ENCODE measurements around the gene WFIKKN2. TPM values are rescaled to one million over a fixed set of nuclear protein-coding genes. Genes with fewer than 3 reads are reported as not detected.

Gene WFIKKN2
- total and polyA plus RNA-seq, 2 of the 13 experiments (the other 11 are each of a cell fraction or from before 2014, with no cell fraction given) = not detected

GRCh38 chr17:50855708-50856330, 20.4 kb downstream of the WFIKKN2 start (continued):
- TF ChIP-seq BCL6 (CRISPR knock-in tag; IDR thresholded peaks at IDR 0.05) (peak; percentile 46; the same call in 1 of the 2 replicates), CHCHD3 (CRISPR knock-in tag; IDR thresholded peaks at IDR 0.05) (no peak), PHF5A (CRISPR knock-in tag; IDR thresholded peaks at IDR 0.05; ENCODE audit: low read depth, unreplicated experiment) (no peak), SAP130 (CRISPR knock-in tag; IDR thresholded peaks at IDR 0.05; ENCODE audit: low read depth) (peak; percentile 88), ELF3 (CRISPR knock-in tag; IDR thresholded peaks at IDR 0.05) (peak; percentile 68), CENPX (CRISPR knock-in tag; IDR thresholded peaks at IDR 0.05) (no peak), HOXD1 (CRISPR knock-in tag; IDR thresholded peaks at IDR 0.05) (no peak), ZNF598 (CRISPR knock-in tag; IDR thresholded peaks at IDR 0.05; ENCODE audit: borderline replicate concordance) (no peak), MED1 (CRISPR knock-in tag; IDR thresholded peaks at IDR 0.05) (peak; percentile 80), CEBPB (IDR thresholded peaks at IDR 0.05; ENCODE audit: borderline replicate concordance, low read depth, low read length) (peak; percentile 22; the same call in 1 of the 2 replicates), TEF (CRISPR knock-in tag; IDR thresholded peaks at IDR 0.05) (no peak), ATAD3A (CRISPR knock-in tag; IDR thresholded peaks at IDR 0.05) (no peak), TFAP4 (IDR thresholded peaks at IDR 0.05; ENCODE audit: borderline replicate concordance, low read depth) (no peak), MBNL3 (CRISPR knock-in tag; conservative IDR thresholded peaks at IDR 0.05) (no peak), HINFP (CRISPR knock-in tag; IDR thresholded peaks at IDR 0.05; ENCODE audit: low read depth) (no peak), HNF1A (IDR thresholded peaks at IDR 0.05; ENCODE audit: low read depth) (peak; percentile 74; the same call in 1 of the 2 replicates), HNF1A (CRISPR knock-in tag; IDR thresholded peaks at IDR 0.05; ENCODE audit: borderline replicate concordance) (peak; percentile 69; the same call in 1 of the 2 replicates), ZC3H13 (CRISPR knock-in tag; IDR thresholded peaks at IDR 0.05) (no peak), ZFP62 (CRISPR knock-in tag; IDR thresholded peaks at IDR 0.05) (no peak), RFX1 (IDR thresholded peaks at IDR 0.05) (no peak), TEAD3 (CRISPR knock-in tag; optimal IDR thresholded peaks at IDR 0.05; ENCODE audit: borderline replicate concordance) (peak; percentile 9), KMT2A (CRISPR knock-in tag; IDR thresholded peaks at IDR 0.05) (no peak), ZNF749 (CRISPR knock-in tag; IDR thresholded peaks at IDR 0.05; ENCODE audit: borderline replicate concordance) (0 out of 2 replicates have a peak, but pooled peaks have one; percentile 53), FOXK1 (CRISPR knock-in tag; IDR thresholded peaks at IDR 0.05; ENCODE audit: borderline replicate concordance, low read depth) (peak; percentile 62; the same call in 1 of the 2 replicates), SIX1 (CRISPR knock-in tag; IDR thresholded peaks at IDR 0.05; ENCODE audit: borderline replicate concordance) (peak; percentile 49; the same call in 1 of the 2 replicates), ZNF891 (CRISPR knock-in tag; IDR thresholded peaks at IDR 0.05) (no peak)
